Stimulated activated CD4-positive, alpha-beta T cell treated with anti-CD3 and anti-CD28 coated beads, Interleukin-4, amount 100 ng/mL, for 4 hours (primary cell): Measurements from ENCODE around the gene PRRX2.

Experiments used
- DNase-seq, 2 experiments: peaks; one replicate each; pipeline ENCODE4 v3.0.0-alpha.2; 2020

The PRRX2 gene

DNA sequence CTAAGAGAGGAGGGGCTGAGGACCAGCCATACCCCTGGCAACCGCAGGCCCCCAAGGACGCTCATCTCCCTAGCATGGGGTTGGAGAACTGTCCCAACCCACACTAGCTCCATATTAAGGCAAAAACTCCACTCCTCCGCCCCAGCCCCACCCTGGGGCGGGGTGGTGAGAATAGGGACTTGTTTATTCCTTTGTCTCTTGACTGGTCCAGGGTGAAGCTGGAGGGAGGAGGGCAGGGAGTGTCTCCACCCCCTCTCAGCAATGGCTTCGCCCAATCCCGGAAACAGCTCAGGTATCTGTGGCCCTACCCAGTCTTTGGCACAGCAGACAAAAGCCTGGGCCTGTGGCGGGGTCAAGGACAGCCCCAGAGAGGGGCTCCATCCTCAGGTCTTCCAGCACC lies 16.9 kb downstream of the PRRX2 start:
- no peak for DNase-seq

DNA sequence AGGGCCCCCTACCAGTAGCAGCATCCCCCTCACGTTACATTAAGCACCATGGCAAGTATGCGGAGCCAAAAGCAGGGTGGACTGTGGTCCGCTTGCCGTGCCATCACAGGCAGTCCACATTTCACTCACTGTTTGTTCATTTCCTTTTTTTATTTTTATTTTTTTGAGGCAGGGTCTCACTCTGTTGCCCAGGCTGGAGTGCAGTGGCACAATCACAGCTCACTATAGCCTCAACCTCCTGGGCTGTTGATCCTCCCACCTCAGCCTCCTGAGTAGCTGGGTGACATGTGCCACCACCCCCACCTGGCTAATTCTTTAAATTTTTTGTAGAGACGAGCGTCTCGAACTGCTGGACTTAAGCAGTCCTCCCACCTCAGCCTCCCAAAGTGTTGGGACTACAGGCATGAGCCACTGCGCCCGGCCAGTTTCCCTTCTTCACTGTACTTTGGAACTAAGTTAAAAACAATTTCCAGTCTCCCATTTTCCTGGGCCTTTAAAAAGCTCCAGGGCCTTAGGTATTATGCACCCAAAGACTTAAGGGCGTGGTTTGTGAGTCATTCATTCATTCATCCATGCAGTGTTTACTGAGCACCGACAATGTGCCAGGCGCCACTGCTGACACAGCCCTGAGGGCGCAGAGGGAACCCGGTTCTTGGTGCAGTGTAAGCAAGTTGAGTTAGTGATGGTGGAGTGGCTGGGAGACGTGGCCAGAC lies 19.9 kb downstream of the PRRX2 start:
- no peak for DNase-seq

DNA sequence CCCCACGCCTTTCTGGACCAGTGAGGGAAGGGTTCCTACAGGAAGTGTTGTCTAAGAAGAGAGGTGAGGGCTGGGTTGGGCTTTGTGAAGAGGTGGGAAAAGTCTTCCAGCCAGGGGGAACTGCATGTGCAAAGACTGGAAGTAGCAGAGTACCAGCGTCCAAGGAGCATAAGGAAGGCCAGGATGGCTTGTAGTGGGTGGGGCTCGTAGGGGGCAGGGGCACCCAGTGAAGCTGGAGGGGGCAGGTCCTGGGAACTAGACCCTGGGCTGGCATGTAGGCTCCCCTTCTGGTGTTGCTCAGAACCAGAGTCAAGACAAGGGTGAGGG lies 20.4 kb downstream of the PRRX2 start:
- no peak for DNase-seq

DNA sequence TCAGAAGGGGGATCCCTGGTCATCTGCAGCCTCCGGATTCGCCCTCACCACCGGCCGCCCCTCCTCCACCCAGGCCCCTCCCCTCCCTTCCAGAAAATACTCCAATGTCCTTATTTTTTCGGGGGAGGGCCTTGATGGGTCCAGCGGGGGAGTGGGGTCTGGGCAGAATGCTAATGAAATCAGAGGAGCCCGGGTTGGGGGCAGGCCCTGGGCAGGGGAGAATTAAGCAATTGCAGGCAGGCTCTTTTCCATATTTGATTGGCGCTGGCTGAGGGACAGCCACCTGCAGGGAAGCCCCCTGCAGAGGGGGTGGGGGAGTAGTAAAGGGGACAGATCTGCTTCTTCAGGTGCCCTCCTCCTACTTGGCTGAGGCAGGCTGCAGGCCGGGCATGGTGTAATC lies 21.3 kb downstream of the PRRX2 start:
- DNase-seq = no peak

DNA sequence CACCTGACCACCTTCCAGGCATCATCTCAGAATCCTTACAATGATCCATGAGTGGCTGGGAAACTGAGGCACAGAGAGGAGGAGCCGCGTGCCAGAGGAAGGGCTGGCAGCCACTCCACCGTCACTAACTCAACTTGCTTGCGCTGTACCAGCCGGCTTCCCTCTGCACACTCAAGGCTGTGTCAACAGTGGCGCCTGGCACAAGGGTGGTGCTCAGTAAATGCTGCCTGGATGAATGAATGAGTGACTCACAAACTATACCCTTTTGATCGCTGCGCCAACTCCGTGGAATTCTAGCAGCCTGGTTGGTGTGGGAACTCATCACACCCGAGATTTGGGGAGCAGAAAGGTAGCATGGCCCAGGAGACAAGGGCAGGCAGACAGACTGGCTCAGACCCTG lies 21.9 kb downstream of the PRRX2 start:
- no peak for DNase-seq

DNA sequence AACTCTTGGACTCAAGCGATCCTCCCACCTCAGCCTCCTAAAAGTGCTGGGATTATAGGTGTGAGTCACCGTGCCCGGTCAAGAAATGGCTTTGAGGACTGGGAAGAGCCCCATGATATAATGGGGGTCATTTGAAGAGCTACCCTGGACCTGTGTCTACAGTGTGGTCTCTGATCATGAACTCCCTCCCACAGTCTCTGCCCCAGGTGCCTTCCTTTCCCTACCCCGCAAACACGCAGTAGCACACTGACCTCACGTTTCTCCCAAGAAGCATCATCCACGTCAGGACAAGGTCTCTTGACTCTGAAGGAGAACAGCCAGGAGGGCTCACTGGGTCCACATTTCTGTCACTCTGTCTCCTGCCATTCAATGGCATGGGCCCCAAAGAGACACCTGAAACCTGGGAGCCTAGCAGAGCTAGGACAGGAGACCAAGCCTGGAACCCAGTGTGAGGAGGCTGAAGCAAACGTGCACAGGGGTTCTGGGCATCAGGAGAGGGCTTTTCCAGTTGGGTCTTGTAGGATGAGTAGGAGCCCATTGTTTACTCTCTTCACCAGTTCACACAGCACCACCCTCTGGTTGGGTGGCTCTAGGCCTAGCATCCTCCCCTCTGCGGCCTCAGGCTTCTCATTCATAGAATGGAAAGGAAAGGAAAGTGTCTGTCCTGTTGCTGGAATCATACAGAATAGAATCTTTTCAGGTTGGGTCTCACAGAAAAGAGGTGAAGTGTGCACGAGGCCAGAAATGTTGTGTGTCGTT lies 23.0 kb downstream of the PRRX2 start:
- DNase-seq = no peak

DNA sequence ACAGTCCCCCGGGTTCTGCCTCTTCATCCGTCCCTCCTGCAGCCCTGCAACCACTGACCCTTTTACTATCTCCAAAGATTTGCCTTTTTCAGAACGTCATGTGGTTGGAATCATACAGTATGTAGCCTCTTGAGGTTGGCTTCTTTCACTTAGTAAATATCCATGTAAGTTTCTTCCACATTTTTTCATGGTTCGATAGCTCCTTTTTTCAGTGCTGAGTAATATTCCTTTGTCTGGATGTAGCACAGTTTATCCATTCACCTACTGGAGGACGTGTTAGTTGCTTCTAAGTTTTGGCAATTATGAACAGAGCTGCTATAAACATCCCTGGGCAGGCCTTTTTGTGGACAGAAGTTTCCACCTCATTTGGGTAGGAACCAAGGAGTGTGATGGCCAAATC lies 27.1 kb downstream of the PRRX2 start:
- DNase-seq = no peak

DNA sequence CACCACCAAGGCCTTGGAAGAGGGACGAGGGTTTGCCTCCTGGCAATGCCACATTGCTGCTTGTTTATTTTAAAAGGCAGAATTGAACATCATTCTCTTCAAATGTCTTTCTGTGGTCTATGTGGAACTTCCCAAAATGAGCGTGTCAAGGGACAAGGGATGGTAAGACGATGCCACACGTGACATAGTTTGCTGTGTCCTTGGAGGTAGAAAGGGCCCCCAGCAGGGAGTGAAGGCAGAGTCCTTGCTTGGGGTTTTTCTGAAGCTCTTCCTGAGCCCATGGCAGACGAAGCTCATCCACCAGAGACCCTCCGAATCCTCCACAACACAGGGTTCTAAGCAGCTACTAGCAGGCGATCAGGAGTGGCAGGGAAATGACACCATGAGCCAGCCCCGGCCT lies 28.3 kb downstream of the PRRX2 start:
- DNase-seq = no peak

DNA sequence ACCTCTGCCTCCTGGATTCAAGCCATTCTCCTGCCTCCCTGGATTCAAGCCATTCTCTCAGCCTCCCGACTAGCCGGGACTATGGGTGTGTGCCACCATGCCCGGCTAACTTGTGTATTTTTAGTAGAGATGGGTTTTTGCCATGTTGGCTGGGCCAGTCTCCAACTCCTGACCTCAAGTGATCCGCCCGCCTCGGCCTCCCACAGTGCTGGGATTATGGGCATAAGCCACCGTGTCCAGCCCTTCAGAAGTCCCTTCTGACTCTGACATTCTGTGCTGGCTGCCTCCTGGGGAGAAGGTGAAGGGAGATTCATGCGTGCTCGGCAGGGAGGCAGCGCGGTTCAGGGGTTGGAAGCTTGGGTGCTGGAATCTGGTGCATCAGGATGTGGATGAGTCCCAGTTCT lies 28.8 kb downstream of the PRRX2 start:
- DNase-seq = no peak

DNA sequence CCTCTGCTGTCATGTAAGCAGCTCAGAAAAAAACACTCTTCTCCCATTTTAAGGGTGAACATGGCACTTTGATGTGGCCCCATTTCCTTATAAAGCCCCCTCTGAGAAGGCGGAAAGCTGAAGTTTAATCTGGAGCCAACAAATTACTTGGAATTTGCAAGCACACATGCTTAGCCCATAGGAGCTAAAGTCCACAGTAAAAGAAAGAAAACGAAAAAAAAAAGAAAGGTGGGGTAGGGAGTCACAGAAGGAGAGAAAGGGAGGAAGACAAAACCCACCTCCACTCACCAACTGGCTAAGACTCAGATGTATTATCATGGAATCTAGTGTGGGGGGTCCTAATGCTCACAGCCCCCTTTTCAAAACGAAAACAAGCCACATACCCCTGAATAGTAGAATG lies 30.4 kb downstream of the PRRX2 start:
- DNase-seq = no peak

DNA sequence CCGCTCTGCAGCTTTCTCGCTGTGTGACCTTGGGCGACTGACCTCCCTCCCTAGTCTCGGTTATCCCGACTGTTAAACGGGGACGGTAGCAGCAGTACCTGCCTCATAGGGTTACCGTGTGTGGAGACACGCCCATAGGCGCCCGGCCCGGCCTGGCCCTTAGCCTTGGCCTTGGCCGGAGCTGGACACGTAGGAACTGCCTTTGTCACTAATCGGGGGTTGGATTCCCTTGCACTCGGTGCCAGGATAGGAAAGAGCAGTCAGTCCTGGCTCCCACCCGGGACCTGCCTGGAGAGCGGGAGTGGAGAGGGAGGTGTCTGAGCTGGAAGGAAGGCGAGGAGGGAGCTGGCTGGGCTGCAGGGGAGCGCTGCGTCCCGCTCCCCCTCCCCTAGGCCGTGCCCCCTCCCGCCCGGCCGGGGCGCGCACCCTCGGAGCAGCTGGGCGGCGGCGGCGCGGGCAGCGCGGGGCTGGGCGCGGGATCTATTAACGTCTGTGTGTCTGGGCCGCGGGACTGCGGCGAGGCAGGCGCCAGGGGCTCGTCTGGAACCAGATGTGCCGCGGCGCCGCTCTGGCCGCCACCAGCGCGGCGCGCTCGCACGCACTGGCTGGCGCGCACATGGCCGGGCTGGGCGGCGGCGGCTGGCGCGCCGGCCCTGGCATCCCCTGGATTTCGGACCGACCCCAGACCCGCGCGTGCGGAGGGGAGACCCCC lies 31.7 kb downstream of the PRRX2 start:
- peak in 1 of 2 experiments; percentile 30 for DNase-seq

DNA sequence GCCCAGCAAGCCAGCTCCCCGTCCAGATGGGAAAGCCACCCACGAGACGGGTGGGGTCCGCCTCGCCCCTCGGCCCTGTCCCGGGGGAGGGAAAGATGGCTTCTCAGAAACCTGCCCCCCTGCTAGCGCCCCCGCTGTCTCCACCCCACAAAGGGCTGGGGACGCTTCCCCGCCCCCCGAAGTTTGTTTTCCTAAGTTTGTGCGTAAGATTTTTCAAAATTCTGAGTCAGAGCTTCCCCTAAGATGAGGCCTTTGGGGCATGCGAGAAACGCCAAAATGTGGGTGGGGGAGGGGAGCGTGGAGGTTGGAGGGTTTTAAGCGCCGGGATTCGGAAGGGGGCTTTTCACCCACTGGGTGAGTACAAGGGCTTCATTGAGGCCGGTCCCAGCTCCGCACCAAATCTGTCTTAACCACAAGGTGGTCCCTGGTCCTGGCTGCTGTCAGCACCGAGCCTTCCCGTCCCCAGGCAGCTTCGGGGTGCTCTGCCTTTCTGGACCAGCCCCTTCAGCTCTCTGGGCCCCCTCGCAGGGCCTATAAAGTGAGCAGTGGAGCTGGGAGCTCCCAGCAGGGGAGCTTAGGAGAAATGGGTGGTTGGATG lies 32.3 kb downstream of the PRRX2 start:
- peak; percentile 58 to 74 for DNase-seq

DNA sequence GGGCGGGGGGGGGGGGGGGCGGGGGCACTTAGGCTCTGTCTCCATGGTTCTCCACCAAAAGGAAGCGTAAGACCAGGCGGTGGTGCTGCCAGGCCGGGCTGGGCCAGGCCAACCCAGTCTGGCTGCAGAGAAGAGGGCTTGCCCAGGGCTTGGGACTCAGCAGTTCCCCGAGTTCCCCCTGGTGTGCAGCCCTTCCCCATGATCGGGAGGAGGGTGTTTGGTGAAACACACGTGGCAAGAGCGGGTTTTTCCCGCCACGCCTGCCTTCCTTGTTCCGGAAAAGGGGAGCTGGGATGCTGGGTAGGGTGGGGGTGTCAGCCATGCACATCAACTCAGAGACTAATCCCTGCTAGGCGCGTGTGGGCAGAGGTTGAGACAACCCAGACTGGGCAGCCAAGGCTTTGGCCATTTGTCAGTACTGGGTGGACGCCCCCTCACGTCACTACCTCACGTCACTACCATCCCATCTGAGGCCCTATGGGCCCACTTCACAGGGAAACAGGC lies 32.9 kb downstream of the PRRX2 start:
- peak in 1 of 2 experiments; percentile 14 for DNase-seq

DNA sequence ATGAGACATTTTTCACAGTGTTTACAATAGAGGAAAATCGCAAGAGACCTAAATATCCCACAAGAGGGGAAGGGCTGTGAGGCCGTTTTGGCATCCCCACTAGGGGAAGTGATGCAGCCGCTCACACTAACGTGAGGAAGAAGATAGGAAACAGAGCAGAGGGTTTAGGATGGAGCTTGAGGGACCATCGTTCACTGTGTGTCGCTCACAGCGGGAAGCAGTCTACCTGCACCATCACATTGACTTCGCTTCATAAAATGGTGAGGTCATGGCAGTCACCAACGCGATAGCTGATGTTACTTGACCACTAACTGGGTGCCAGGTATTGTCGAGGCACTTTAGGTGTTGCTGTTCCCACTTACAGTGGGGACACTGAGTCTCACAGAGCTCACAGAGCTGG lies 35.6 kb downstream of the PRRX2 start:
- DNase-seq = no peak

DNA sequence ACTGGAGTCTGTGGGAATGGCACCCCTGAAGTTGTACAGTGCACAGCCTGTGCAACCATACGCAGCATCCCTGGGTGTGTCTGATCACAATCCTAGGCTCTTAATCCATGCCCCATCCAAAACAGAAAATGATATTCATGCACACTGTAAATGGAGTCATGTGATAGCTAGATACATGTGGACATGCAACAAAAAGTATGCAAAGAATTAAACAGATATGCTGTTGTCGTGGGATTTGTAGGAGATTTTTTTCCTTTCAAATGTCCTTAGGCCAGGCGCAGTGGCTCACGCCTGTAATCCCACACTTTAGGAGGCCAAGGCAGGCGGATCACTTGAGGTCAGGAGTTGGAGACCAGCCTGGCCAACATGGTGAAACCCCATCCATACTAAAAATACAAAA lies 36.1 kb downstream of the PRRX2 start:
- no peak for DNase-seq

DNA sequence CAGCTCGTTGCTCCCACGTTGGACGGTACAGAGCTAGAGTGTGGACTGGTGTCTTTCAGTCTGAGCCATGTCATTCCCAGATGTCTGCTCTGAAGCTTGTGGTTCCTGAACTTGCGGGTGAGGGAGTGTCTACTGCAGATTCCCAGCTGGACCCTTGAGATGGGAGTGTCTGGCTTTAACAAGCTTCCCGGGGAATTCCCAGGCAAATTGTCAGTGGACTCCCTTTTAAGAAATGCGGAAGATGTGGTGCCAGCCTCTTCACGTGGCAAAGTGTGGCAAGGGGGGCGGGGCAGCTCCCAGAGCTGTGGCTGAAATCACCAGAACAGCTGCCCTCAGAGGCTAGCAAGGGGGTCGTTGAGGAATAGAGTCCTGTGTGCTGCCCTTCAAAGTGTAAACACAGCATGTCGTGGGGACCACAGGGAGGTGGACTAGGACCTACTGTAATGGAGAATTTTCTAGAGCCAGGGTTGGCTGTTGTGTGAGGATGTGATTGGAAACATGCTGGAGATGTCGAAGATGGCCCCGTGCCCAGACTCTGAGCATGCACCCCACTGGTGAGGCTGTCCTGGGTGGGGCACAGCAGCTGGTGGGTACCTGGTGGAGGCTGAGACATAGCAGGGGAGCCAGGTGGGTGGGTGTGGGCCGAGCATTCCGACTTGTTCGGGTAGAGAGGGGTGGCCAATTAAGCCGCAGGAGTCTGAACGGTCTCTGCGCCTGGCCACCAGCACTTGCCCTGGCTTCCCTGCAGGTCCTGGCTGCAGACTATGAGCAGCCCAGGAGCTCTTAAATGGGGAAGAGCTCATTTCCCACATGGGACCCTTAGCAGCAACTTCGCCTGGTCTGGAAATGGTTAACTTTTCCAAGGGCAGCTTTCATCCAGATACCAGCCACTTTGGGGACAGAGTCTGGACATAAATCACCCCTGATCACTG lies 37.4 kb downstream of the PRRX2 start:
- no peak for DNase-seq

DNA sequence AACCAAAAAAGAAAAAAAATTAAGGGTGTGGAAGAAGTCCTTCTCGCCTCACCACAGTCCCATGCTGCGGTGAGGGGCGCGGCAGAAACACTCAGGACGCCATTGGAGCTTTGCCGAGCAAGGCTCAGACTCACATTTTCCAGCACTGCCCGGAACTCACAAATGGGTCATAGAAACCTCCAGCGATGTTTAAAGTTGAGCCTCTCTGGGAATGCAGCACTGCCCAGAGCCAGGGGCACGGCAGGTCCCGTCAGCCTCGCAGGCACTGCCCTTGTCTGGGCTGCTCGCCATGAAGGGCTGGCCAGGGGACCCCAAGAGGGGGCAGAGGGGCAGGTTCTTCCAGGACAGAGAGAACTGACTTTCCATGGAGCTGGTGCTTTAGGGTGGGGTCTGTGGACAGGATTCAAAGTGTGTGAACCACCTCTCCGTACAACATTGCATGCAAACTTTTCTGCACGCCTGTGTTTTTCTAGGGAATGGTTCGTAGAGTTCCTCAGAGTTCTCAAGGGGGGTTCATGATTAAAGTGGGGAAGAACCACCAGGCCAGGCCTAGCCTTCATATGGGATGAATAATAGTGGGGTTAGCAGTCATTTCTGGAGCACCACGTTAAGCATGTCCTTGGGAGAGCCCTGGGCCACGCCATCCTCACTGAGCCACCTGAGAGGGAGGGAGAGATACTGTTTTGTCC lies 38.4 kb downstream of the PRRX2 start:
- no peak for DNase-seq

DNA sequence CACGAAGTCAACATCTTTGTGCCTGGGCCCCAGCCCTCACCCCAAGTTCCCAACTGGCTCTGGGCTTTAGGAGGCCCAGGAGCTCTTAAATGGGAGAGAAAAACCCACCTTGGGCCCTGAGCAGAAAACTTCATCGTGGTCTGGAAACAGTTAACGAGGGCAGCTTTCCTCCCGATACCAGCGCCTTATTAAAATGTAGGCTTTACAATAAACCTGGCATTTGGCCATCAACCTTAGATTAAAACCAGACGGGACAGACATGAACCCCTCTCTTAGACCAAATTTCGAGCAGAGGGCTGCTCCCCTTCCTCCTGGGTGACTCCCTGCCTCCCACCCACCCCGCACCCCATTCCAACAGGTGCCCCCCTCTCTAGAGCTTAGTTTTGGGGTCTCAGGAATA lies 39.4 kb downstream of the PRRX2 start:
- no peak for DNase-seq

DNA sequence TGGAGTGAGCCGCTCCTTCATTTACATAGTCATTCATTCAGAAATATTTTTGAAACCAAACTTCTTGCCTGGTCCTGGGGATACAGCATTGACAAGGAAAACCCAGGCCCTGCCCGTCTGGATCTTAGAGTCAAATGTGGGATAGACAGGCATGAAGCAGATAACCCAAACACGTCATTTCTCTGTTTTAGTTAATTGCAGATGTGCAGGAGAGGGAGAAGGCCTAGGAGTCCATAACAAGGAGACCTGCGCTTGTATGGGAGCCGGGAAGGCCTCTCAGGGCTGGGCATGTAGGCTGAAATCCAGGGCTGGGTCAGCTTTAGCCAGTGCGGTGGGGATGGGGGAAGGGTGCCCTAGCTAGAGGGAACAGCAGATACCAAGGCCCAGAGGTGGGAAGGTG lies 43.3 kb downstream of the PRRX2 start:
- DNase-seq = no peak

DNA sequence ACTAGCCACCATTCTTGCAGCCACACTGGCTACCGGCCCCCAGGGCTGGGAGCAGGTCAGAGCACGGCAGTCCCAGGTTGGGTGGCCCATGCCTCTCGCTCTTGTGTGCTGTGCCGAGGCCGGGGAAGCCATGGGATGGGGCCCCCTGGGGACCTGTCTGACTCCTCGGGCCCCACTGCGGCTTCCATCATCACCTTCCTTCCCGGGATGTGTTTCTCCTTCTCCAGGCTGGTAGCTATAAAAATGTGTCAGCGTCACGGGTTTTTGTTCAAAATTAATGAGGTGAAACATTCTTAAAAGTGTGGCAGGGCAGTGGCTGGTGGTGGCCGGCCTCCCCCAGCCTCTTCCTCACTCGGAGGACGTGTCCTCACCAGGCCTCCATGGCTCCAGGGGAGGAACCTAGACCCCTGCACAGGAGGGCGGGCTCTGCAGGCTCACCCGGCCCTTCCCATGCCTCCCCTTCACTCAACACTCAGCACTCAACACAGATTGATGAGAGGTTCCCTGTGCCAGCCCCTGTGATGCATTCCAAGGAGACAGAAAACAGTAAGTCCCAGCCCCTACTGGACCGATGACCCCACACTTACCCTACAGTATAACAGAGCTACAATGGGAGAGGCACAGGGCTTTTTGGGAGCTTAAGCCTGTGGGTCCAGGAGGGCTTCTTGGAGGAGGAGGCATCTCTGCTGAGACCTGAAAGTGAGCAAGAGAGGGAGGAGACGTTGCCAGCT lies 44.2 kb downstream of the PRRX2 start:
- no peak for DNase-seq

DNA sequence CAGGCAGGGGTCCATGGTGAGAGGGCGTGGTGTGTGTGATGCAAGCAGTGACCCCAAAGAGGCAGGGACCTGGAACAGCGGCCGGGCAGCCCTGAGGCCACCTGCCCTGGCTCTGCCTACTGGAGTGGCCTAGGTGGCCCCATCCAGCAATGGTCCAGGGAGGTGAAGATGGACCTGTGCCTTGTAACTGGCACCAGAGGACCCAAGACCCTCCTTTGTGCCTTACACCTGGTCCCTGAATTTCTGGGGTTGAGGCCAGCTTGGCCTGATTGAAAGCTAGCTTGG lies 44.7 kb downstream of the PRRX2 start:
- DNase-seq = no peak
